Measurements from ENCODE around the gene ZNF236. TPM values are rescaled to one million over a fixed set of nuclear protein-coding genes. Genes with fewer than 3 reads are reported as not detected.
"Not testable (repeated sequence)": the region's sequence is repeated elsewhere in the genome, so short reads cannot be mapped to it uniquely, and the experiment has no call there.

Gene ZNF236
- total RNA-seq, 1 donor, result 13.6 TPM

- TF ChIP-seq CTCF (IDR thresholded peaks at IDR 0.05; ENCODE audit: insufficient read depth, low read length), result no peak
- no peak for DNase-seq (ENCODE audit: low read depth)
- no peak overlapping the region for H3K4me3 ChIP-seq (ENCODE audit: low read depth, low read length)
Observed at GRCh38 chr18:76935722-76936337, 113.5 kb downstream of the ZNF236 start.

GRCh38 chr18:76936877-76937276 is 114.5 kb downstream of the ZNF236 start:
- DNase-seq (ENCODE audit: low read depth), result no peak
- no peak overlapping the region for H3K4me3 ChIP-seq (ENCODE audit: low read depth, low read length)
- no peak for TF ChIP-seq CTCF (IDR thresholded peaks at IDR 0.05; ENCODE audit: insufficient read depth, low read length)

- no peak for TF ChIP-seq CTCF (IDR thresholded peaks at IDR 0.05; ENCODE audit: insufficient read depth, low read length)
- peak; percentile 8 for DNase-seq (ENCODE audit: low read depth)
- H3K4me3 ChIP-seq (ENCODE audit: low read depth, low read length), result no peak overlapping the region
Observed at GRCh38 chr18:76937597-76937996, 115.2 kb downstream of the ZNF236 start.

GRCh38 chr18:76938619-76939018 is 116.3 kb downstream of the ZNF236 start:
- DNase-seq (ENCODE audit: low read depth), result no peak
- TF ChIP-seq CTCF (IDR thresholded peaks at IDR 0.05; ENCODE audit: insufficient read depth, low read length), result no peak
- H3K4me3 ChIP-seq (ENCODE audit: low read depth, low read length), result no peak overlapping the region

- no peak for DNase-seq (ENCODE audit: low read depth)
- no peak for TF ChIP-seq CTCF (IDR thresholded peaks at IDR 0.05; ENCODE audit: insufficient read depth, low read length)
- H3K4me3 ChIP-seq (ENCODE audit: low read depth, low read length), result no peak overlapping the region
Observed at GRCh38 chr18:76941284-76941683, 118.9 kb downstream of the ZNF236 start.

GRCh38 chr18:76943542-76944339 is 121.4 kb downstream of the ZNF236 start:
- H3K4me3 ChIP-seq (ENCODE audit: low read depth, low read length), result no peak overlapping the region
- DNase-seq (ENCODE audit: low read depth), result peak; percentile 89
- no peak for TF ChIP-seq CTCF (IDR thresholded peaks at IDR 0.05; ENCODE audit: insufficient read depth, low read length)

GRCh38 chr18:76944346-76944745 is 122.0 kb downstream of the ZNF236 start:
- not testable (repeated sequence) for H3K4me3 ChIP-seq (ENCODE audit: low read depth, low read length)

More at GRCh38 chr18:76944346-76944745, 122.0 kb downstream of the ZNF236 start:
- DNase-seq (ENCODE audit: low read depth), result not testable (repeated sequence)

Data from fibroblast of the aortic adventitia (primary cell).